Kidney epithelial cell (primary cell): Measurements from ENCODE around the gene MORC1. TPM values are rescaled to one million over a fixed set of nuclear protein-coding genes. Genes with fewer than 3 reads are reported as not detected.

Experiments used
- DNase-seq: peaks from one replicate; pipeline ENCODE4 v3.0.0-alpha.2; 2010; ENCODE audit warnings: low read depth
- H3K27me3 ChIP-seq: 2 replicates; pipeline ENCODE4 v1.6.0; 2011; ENCODE audit warnings: low read length; ENCODE audit not compliant: control insufficient read depth, insufficient read depth
- H3K36me3 ChIP-seq: 2 replicates; pipeline ENCODE4 v1.5.1; 2011; ENCODE audit warnings: low read length; ENCODE audit not compliant: control insufficient read depth, insufficient read depth
- H3K4me3 ChIP-seq: 2 replicates; pipeline ENCODE4 v1.5.1; 2011; ENCODE audit warnings: low read depth, mild to moderate bottlenecking, control low read depth, low read length
- total RNA-seq: library from RNA; depleted of rRNA; stranded (reverse); fragments of >200 nt; gene quantifications from 2 replicates; pipeline ENCODE4 v1.2.3, GENCODE V29; 2015
- TF ChIP-seq, protein P1 (sequence below): IDR thresholded peaks from 2 replicates; pipeline ENCODE4 v1.5.1; 2011; ENCODE audit warnings: mild to moderate bottlenecking, moderate library complexity, low read length, control low read depth, inconsistent platforms; ENCODE audit not compliant: insufficient read depth, poor library complexity, severe bottlenecking

Gene MORC1
- total RNA-seq, 1 donor from 2014 or later: not detected

DNA sequence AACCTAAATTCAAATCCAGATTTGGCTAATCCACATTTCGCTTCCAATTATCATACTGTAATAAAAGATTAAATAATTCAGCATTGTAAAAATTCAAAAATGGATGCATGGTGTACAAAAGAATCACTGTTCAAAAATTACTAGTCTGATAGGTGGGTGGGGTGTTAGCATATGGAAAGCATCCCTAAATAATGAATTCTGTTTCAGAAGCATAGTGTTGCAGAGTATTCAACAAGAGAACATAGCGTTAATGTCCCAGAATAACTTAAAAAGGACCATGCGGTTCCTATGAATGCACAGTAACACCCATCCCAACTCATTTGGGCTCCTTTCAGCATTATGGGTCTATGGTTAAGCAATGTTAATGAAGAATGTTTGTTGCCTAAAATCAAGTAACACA, 51.1 kb downstream of the MORC1 start:
- DNase-seq: no peak
- Histone ChIP-seq H3K27me3 (no peaks in the 10 kb centered on the region), H3K4me3 (no peak overlapping the region), H3K36me3 (no peaks in the 10 kb centered on the region)
- TF ChIP-seq, protein P1, sequence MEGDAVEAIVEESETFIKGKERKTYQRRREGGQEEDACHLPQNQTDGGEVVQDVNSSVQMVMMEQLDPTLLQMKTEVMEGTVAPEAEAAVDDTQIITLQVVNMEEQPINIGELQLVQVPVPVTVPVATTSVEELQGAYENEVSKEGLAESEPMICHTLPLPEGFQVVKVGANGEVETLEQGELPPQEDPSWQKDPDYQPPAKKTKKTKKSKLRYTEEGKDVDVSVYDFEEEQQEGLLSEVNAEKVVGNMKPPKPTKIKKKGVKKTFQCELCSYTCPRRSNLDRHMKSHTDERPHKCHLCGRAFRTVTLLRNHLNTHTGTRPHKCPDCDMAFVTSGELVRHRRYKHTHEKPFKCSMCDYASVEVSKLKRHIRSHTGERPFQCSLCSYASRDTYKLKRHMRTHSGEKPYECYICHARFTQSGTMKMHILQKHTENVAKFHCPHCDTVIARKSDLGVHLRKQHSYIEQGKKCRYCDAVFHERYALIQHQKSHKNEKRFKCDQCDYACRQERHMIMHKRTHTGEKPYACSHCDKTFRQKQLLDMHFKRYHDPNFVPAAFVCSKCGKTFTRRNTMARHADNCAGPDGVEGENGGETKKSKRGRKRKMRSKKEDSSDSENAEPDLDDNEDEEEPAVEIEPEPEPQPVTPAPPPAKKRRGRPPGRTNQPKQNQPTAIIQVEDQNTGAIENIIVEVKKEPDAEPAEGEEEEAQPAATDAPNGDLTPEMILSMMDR: no peak

DNA sequence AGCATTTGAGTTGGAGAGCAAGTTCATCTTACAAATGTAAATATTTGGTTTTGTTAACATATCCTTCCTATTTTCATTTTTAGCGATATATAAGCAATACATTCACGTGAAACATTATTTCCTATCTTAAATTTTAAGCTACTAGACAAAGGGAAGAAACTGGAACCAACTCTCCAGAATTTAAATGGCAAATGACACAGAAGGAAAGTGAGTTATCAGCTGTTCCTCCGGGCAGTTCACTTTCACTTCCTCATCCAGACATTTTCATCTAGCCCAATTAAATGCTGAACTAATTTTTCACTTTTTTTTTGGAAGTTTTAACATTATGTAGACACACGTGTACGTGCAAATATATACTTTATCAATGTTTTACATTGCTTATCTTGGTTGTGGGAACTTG, 58.7 kb downstream of the MORC1 start:
- Histone ChIP-seq H3K27me3 (no peaks in the 10 kb centered on the region), H3K36me3 (no peaks in the 10 kb centered on the region), H3K4me3 (no peak overlapping the region)
- DNase-seq: no peak
- TF ChIP-seq, protein P1: no peak

DNA sequence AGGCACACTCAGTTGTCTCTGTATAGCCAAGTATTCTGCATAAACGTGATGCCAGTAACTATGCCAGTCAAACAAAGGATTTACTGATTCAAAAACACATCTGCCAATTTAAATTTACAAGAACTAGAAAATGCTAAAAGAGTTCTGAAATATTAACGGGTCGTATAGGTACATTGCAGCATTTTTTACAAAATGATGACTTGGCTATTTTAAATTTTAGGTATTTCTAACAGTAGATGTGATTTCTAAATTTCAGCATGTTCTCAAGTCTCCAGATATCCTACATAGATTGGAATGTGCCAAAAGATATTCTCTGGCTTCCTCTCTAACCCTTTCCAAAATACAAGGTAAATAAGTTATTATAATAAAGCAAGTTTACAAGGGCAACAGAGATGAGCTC, 60.3 kb downstream of the MORC1 start:
- Histone ChIP-seq H3K27me3 (no peaks in the 10 kb centered on the region), H3K4me3 (no peak overlapping the region), H3K36me3 (no peaks in the 10 kb centered on the region)
- DNase-seq: no peak
- TF ChIP-seq, protein P1: no peak

DNA sequence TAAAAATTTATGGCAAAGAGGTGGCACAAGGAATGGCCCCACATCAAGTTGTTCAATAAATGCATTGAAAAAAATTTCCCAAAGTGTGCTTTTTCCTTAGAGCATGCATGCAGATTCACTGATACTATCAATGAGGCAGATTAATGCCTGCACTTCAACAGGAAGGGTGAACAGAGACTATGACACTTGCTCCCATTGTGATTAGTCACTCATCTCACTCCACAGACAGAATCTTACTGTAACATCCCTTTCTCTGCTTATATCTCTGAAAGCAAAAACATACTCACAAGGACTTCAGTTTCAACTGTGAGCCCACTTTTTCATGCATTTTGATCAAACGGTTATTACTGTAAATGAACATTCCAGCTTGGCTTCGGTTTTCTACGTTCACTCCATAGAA, 60.9 kb downstream of the MORC1 start:
- Histone ChIP-seq H3K27me3 (no peaks in the 10 kb centered on the region), H3K4me3 (no peak overlapping the region), H3K36me3 (no peaks in the 10 kb centered on the region)
- TF ChIP-seq, protein P1: no peak
- DNase-seq: no peak

DNA sequence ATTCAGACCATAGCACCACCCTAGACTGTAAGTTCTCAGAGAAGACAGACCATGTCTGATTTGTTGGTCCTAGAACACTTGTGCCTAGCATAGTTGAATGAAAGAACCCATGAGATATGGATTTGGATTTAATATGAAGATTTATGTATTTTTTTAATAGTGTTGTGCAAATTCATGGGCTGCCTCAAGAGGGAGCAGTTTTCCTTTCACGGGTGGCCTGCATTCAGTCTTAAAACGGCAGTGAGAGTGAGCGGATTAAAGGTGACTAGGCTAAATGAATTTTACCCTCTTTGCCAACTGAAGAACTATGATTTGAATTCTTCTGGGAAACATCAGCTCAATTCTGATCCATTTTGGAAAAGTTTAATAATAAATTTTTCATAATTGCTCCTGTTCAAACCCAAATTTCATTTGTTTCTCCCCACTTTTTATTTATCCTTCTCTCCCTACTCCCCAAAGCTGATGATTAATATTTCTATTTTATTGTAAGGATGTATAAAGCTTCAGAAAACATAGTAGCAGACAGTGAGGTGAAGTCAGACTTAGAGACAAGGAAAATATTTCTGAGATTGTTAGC, 67.3 kb downstream of the MORC1 start:
- TF ChIP-seq, protein P1: peak; percentile 65
- DNase-seq: no peak
- H3K27me3 ChIP-seq: no peaks in the 10 kb centered on the region
- H3K4me3 ChIP-seq: no peak overlapping the region
- no peaks in the 10 kb centered on the region for H3K36me3 ChIP-seq

DNA sequence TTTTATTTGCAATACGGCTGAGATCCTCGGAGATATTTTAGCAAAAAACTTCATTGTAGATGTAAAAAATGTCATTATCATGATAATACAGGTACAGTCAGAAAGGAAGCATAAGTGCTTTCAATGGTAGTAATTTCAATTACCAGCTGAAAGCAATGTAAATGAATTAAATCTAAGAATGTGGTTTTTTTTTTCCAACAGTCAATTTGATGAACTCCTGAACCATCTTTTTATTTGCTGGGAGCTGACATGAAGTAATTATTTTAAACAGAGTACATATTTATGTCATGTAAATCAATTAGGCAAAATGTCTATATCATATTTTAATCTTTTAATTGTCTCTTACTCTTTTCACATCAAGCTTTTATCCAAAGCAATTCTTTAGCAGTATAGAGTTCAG, 70.6 kb downstream of the MORC1 start:
- no peak for DNase-seq
- no peaks in the 10 kb centered on the region for H3K36me3 ChIP-seq
- H3K27me3 ChIP-seq: no peaks in the 10 kb centered on the region
- no peak overlapping the region for H3K4me3 ChIP-seq
- TF ChIP-seq, protein P1: no peak
